ENCODE measurements around the gene EEFSEC. TPM values are rescaled to one million over a fixed set of nuclear protein-coding genes. Genes with fewer than 3 reads are reported as not detected.

EEFSEC gene
- total and polyA plus RNA-seq, 2 experiments from 2014 or later = 10.1 to 16.2 TPM

DNA sequence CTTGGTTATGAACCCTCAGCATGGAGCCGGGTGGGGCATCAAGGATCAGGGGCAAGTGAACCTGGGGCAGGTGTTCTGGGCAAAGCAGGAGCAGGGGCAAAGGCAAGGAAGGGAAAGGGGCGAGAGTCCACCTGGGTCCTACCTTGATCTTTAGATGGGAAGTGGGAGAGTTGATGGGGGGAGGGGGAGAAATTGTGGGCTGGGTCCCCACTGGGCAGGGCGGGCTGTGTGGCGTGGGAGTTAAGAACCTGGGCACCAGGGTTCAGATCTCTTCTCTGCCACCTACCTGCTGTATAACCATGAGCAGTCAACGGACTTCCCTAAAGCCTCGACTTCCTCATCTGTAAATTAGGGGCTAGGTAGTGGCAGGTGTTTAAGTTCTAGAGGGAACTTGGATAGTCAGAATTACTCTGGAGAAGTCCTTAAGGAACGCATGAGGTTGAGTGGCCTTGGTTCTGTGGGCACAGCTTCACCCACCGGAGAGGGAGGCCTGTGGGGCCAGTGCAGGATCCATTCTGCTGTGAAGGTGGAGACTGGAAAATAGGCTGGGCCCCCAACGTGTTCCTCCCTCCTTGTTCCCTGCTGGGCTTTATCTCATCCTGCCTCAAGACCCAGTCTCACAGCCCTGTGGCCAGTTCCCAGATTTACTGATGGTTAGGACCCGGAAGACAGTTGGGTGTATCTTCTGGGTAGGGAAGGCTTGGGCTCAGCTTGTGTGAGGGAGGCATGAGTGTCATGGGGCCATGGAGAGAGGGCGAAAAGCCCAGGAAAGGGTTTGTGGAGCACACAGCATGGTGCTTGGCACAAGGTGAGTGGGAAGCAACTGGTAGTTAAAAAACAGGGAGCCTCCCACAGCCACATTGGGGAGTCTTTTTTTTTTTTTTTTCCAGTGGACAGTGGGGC, 90.6 kb downstream of the EEFSEC start:
- Histone ChIP-seq H3K36me3 (ENCODE audit: insufficient read depth) (no peaks in the 10 kb centered on the region), H4K20me1 (replicated peaks; ENCODE audit: insufficient read depth) (no peaks in the 10 kb centered on the region; the same call in 1 of the 2 replicates), H3K79me2 (replicated peaks; ENCODE audit: insufficient read depth) (no peaks in the 10 kb centered on the region), H3K4me2 (no peak overlapping the region), H3K27me3 (ENCODE audit: insufficient read depth) (no peaks in the 10 kb centered on the region), H3K9me2 (ENCODE audit: insufficient read depth) (no peaks in the 10 kb centered on the region), H2AFZ (no peak overlapping the region), H3K4me1 (ENCODE audit: insufficient read depth) (no peaks in the 10 kb centered on the region), H3K27ac (ENCODE audit: low read depth) (no peak overlapping the region), H3F3A (replicated peaks; ENCODE audit: low read depth) (no peaks in the 10 kb centered on the region), H3K4me3 (no peak overlapping the region)
- DNase-seq (ENCODE audit: low spot score) (no peak), ATAC-seq (no peak)
- H3K27me3 Mint-ChIP-seq (ENCODE audit: insufficient read depth, low read depth, poor library complexity) = peaks cover 5% of the 10 kb centered on the region
- TF ChIP-seq CREB1 (CRISPR knock-in tag; IDR thresholded peaks at IDR 0.05; ENCODE audit: low read depth) (no peak), JUNB (IDR thresholded peaks at IDR 0.05; ENCODE audit: unreplicated experiment) (no peak), STAT1 (IDR thresholded peaks at IDR 0.05; ENCODE audit: unreplicated experiment) (no peak), ZNF331 (CRISPR knock-in tag; IDR thresholded peaks at IDR 0.05; ENCODE audit: low read depth) (no peak), EZH2phosphoT487 (IDR thresholded peaks at IDR 0.05; ENCODE audit: unreplicated experiment) (no peak), ZNF114 (CRISPR knock-in tag; IDR thresholded peaks at IDR 0.05) (no peak), EZH2 (IDR thresholded peaks at IDR 0.05; ENCODE audit: low read depth, unreplicated experiment) (no peak), NANOG (IDR thresholded peaks at IDR 0.05; ENCODE audit: borderline replicate concordance) (no peak), POLR2AphosphoS5 (IDR thresholded peaks at IDR 0.05; ENCODE audit: low read depth) (no peak)
- TF ChIP-seq, protein P1, sequence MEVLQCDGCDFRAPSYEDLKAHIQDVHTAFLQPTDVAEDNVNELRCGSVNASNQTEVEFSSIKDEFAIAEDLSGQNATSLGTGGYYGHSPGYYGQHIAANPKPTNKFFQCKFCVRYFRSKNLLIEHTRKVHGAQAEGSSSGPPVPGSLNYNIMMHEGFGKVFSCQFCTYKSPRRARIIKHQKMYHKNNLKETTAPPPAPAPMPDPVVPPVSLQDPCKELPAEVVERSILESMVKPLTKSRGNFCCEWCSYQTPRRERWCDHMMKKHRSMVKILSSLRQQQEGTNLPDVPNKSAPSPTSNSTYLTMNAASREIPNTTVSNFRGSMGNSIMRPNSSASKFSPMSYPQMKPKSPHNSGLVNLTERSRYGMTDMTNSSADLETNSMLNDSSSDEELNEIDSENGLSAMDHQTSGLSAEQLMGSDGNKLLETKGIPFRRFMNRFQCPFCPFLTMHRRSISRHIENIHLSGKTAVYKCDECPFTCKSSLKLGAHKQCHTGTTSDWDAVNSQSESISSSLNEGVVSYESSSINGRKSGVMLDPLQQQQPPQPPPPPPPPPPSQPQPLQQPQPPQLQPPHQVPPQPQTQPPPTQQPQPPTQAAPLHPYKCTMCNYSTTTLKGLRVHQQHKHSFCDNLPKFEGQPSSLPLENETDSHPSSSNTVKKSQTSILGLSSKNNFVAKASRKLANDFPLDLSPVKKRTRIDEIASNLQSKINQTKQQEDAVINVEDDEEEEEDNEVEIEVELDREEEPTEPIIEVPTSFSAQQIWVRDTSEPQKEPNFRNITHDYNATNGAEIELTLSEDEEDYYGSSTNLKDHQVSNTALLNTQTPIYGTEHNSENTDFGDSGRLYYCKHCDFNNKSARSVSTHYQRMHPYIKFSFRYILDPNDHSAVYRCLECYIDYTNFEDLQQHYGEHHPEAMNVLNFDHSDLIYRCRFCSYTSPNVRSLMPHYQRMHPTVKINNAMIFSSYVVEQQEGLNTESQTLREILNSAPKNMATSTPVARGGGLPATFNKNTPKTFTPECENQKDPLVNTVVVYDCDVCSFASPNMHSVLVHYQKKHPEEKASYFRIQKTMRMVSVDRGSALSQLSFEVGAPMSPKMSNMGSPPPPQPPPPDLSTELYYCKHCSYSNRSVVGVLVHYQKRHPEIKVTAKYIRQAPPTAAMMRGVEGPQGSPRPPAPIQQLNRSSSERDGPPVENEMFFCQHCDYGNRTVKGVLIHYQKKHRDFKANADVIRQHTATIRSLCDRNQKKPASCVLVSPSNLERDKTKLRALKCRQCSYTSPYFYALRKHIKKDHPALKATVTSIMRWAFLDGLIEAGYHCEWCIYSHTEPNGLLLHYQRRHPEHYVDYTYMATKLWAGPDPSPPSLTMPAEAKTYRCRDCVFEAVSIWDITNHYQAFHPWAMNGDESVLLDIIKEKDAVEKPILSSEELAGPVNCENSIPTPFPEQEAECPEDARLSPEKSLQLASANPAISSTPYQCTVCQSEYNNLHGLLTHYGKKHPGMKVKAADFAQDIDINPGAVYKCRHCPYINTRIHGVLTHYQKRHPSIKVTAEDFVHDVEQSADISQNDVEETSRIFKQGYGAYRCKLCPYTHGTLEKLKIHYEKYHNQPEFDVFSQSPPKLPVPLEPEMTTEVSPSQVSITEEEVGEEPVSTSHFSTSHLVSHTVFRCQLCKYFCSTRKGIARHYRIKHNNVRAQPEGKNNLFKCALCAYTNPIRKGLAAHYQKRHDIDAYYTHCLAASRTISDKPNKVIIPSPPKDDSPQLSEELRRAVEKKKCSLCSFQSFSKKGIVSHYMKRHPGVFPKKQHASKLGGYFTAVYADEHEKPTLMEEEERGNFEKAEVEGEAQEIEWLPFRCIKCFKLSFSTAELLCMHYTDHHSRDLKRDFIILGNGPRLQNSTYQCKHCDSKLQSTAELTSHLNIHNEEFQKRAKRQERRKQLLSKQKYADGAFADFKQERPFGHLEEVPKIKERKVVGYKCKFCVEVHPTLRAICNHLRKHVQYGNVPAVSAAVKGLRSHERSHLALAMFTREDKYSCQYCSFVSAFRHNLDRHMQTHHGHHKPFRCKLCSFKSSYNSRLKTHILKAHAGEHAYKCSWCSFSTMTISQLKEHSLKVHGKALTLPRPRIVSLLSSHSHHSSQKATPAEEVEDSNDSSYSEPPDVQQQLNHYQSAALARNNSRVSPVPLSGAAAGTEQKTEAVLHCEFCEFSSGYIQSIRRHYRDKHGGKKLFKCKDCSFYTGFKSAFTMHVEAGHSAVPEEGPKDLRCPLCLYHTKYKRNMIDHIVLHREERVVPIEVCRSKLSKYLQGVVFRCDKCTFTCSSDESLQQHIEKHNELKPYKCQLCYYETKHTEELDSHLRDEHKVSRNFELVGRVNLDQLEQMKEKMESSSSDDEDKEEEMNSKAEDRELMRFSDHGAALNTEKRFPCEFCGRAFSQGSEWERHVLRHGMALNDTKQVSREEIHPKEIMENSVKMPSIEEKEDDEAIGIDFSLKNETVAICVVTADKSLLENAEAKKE (CRISPR knock-in tag; IDR thresholded peaks at IDR 0.05) = no peak
- TF ChIP-seq, protein P2, sequence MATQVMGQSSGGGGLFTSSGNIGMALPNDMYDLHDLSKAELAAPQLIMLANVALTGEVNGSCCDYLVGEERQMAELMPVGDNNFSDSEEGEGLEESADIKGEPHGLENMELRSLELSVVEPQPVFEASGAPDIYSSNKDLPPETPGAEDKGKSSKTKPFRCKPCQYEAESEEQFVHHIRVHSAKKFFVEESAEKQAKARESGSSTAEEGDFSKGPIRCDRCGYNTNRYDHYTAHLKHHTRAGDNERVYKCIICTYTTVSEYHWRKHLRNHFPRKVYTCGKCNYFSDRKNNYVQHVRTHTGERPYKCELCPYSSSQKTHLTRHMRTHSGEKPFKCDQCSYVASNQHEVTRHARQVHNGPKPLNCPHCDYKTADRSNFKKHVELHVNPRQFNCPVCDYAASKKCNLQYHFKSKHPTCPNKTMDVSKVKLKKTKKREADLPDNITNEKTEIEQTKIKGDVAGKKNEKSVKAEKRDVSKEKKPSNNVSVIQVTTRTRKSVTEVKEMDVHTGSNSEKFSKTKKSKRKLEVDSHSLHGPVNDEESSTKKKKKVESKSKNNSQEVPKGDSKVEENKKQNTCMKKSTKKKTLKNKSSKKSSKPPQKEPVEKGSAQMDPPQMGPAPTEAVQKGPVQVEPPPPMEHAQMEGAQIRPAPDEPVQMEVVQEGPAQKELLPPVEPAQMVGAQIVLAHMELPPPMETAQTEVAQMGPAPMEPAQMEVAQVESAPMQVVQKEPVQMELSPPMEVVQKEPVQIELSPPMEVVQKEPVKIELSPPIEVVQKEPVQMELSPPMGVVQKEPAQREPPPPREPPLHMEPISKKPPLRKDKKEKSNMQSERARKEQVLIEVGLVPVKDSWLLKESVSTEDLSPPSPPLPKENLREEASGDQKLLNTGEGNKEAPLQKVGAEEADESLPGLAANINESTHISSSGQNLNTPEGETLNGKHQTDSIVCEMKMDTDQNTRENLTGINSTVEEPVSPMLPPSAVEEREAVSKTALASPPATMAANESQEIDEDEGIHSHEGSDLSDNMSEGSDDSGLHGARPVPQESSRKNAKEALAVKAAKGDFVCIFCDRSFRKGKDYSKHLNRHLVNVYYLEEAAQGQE (IDR thresholded peaks at IDR 0.05; ENCODE audit: unreplicated experiment) = no peak
- TF ChIP-seq, protein P3, sequence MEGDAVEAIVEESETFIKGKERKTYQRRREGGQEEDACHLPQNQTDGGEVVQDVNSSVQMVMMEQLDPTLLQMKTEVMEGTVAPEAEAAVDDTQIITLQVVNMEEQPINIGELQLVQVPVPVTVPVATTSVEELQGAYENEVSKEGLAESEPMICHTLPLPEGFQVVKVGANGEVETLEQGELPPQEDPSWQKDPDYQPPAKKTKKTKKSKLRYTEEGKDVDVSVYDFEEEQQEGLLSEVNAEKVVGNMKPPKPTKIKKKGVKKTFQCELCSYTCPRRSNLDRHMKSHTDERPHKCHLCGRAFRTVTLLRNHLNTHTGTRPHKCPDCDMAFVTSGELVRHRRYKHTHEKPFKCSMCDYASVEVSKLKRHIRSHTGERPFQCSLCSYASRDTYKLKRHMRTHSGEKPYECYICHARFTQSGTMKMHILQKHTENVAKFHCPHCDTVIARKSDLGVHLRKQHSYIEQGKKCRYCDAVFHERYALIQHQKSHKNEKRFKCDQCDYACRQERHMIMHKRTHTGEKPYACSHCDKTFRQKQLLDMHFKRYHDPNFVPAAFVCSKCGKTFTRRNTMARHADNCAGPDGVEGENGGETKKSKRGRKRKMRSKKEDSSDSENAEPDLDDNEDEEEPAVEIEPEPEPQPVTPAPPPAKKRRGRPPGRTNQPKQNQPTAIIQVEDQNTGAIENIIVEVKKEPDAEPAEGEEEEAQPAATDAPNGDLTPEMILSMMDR (conservative IDR thresholded peaks at IDR 0.05; ENCODE audit: low read depth in 2 of 2) = no peak
- TF ChIP-seq, protein P4, sequence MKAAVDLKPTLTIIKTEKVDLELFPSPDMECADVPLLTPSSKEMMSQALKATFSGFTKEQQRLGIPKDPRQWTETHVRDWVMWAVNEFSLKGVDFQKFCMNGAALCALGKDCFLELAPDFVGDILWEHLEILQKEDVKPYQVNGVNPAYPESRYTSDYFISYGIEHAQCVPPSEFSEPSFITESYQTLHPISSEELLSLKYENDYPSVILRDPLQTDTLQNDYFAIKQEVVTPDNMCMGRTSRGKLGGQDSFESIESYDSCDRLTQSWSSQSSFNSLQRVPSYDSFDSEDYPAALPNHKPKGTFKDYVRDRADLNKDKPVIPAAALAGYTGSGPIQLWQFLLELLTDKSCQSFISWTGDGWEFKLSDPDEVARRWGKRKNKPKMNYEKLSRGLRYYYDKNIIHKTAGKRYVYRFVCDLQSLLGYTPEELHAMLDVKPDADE (IDR thresholded peaks at IDR 0.05) = no peak
- H3K9me3 Mint-ChIP-seq = no peaks in the 10 kb centered on the region
- H3K4me3 Mint-ChIP-seq = no peak overlapping the region
- H3K27ac Mint-ChIP-seq = no peak overlapping the region
- H3K36me3 Mint-ChIP-seq (ENCODE audit: low read depth) = no peaks in the 10 kb centered on the region
- H3K4me1 Mint-ChIP-seq = peaks cover 4% of the 10 kb centered on the region; the same call in 2 of the 3 replicates
